HG03159 (cell line): Measurements from ENCODE around the gene FAM83D.

Source experiments
- ATAC-seq: cut with Tn5 transposase; IDR thresholded peaks from one replicate; pipeline ENCODE4 v1.9.1; 2021; ENCODE audit warnings: mild to moderate bottlenecking, moderate library complexity; ENCODE audit not compliant: unreplicated experiment

The FAM83D gene

GRCh38 chr20:38999965-39000910 lies 74.0 kb downstream of the FAM83D start:
- no peak for ATAC-seq
